ENCODE measurements around the gene MRPL34.
A peak's percentile ranks its signal among the peaks of the same experiment; 100 is the strongest.
"Not testable (repeated sequence)": the region's sequence is repeated elsewhere in the genome, so short reads cannot be mapped to it uniquely, and the experiment has no call there.

MRPL34 gene
- 8.3 to 16.8 (median 11.2) reads per million in 4 donors for total RNA-seq

DNA sequence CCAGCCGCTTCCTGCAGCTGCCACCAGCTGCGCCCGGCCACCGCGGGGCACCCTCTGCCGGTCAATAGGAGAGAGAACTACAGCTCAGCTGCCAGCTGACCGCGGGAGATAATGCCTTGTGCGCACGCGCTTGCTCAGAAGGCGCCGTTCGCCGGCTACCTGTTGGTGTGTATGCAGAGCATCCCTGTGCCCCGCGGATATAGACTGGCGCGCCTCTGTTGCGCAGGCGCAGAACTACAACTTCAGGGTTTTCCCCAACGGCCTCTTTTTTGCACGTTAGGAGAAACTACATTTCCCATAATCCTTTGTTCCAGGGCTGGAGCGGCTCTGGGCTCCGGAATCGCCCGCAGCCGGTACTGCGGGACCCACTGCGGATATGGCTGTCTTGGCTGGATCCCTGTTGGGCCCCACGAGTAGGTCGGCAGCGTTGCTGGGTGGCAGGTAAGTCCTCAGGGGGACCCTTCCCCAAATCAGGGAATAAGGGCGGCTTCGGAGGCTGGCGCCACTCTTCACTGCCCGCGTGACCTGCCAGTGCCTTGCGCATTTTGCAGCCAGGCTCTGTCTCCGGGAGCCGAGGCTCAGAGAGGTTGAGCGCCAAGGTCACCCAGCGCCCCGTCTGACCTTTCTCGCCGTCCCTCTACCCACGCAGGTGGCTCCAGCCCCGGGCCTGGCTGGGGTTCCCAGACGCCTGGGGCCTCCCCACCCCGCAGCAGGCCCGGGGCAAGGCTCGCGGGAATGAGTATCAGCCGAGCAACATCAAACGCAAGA lies at the start of gene MRPL34:
Gene MRPL34 (plus strand): TSS at position 356 of the 768 bp plus-strand sequence. CDS start 21 bp downstream, at position 377.
- DNase-seq = peak; percentile 91 to 100 (median 92)

DNA sequence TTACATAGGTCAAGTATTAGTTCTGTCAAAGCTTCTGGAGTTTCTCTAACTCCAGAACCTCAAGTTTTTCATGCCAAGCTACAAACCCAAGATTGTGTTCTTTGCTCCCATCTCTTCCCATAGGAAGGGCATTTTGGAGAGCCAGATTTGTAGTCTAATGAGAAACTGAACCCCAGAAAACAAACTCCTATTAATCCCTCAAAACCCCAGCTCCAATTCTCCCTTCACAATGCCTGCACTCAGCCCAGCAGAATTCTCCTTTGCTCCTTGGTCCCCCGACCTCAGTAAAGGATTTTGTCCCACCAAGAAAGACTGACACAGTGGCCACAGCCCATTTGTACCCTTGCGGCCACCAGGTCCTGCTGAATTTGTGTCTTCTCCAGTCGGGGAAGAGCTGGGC lies 49.5 kb upstream of the MRPL34 start:
- no peak for DNase-seq

DNA sequence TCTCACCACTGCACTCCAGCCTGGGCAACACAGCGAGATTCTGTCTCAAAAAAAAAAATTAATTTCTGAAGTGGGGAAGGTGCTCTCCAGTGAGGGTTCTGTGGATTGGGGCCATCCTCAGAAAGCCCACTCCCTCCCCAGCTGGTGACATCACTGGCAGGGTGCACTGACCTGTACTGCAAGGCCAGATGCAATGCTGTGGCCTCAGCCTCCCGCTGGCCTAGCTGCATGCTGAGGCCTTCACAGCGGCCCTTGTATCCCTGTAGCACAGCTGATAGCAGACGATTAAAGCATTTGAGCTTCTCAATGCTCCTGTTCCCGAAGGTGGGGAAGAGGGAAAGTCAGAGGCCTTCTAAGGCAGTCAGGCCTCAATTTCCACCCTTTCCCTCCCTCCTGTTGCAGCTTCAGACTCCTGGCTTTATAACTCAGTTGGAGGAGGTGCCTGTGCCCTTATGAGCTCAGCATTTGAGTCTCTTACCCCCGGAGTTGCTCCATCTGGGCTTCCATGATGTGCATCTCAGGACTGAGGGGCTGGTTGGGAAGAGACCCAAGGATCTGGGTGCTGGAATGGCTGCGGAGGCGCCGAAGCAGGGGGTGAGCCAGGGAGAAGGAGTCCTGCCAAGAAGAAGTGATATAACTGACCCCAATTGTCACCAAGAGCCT lies 46.4 kb upstream of the MRPL34 start:
- DNase-seq = no peak

DNA sequence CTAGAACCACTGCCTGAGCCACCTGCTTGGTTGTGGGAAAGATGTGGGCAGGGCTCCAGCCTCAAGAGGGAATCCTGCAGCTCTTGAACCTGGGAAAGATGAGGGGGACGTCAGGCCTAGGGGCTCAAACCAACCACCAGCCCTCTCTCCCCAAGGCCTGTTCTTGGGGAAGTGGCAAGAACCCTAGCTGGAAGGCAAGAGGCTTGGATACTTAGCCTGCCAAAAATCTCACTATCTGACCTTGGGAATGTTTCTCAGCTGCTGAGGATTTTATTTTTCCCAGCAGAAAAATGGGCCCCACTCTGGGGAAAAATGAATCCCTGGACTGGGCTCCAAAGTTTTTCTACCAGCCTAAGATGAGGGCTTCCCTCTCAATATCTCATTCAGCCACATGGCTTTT lies 45.7 kb upstream of the MRPL34 start:
- no peak for DNase-seq

DNA sequence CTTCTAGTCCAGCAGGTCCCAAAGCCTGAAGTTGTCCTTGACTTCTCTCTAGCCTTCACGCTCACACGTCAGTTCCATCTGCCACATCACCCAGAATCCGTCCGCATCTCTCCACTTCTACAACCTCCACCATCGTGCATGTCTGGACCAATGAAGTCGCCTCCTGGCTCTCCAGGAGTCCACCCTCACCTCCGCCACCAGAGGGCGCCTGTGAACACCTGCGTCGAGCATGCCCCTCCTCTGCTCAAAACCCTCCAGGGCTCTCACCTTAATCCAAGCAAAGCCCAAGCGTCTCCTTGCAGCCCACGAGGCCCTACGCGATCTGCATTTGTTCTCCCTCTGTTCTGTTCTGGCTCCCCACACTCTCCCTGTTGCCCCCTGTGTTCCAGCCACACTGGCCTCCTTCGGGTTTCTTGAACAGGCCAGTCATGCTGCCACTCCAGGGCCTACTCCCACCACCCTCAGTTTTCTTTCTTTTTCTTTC lies 44.8 kb upstream of the MRPL34 start:
- DNase-seq = peak; percentile 74 to 86 (median 84)

DNA sequence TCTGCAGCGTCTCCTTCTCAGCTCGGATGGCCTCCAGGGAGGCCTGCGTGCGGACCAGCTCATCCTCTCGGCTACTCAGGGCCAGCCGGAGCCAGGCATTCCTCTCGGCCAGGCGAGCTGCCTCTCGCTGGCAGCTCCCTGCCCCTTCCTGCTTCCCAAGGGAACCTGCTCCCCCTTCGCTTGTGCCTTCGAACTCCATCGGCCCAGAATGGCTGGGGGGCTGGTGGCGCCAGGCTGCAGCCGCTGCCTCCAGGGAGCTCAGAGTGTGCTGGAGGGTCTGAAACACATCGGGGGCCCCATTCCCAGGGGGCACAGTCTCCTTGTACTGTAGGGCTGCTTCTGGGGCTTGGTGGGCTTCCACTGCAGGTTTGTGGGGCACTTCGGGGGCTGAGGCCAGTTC lies 43.1 kb upstream of the MRPL34 start:
- DNase-seq = no peak

DNA sequence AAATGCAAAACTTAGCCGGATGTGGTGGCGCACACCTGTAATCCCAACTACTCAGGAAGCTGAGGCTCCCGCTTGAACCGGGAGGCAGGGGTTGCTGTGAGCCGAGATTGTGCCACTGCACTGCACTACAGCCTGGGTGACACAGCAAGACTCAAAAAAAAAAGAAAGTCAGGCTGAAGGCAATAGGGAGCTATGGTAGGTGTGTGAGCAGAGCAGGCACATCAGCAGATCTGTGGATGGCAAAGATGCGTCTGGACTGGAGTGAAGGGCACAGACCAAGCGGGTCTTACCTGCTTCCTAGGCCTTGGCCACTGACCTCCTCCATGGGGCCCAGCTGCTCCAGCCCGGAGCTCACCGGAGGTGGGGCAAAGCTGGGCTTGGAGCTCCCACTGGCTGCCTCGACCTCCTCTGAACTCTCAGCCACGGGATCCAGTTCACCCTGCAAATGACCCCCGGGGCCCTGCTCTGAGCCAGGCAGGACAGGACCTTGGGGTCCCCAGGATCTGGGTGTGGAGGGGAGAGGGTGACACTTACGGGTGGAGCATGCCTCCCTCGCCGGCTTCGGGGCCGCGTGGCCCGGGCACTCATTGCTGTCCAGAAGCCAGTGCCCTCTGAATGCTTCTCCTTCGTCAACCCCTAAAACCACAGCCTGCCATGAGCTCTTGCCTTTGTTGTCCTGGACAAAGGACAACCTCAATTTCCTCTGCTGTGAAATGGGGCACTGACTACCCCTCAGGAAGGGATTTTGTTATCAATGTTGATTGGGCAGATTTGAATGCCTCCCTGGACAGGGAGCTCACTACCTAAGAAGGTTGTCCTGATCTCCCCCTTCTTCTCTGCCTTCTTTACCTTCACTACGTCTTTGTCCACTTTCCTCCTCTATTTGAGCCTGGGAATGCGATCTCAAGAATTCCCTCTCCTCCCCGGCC lies 41.7 kb upstream of the MRPL34 start:
- no peak for DNase-seq

DNA sequence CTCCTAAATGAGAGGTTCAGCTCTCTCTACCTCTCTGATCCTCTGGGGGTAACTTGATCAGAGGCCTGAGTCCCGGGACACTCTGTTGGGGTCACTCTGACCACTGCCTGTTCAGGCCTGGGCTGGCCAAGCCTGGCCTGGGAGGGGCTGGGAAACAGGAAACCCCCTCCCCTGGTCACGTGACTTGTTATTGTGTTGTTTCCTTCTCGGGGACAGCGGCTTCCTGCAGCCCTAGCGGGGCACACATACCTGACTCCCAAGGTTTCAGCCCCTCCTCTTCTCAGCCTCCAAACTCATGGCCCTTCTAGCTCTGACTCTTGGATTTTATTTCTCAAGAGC lies 41.1 kb upstream of the MRPL34 start, which contains the start of gene USHBP1:
Gene USHBP1 (minus strand): TSS at position 105 of the 339 bp plus-strand sequence. CDS start 446 bp downstream, outside the sequence.
- DNase-seq = no peak

DNA sequence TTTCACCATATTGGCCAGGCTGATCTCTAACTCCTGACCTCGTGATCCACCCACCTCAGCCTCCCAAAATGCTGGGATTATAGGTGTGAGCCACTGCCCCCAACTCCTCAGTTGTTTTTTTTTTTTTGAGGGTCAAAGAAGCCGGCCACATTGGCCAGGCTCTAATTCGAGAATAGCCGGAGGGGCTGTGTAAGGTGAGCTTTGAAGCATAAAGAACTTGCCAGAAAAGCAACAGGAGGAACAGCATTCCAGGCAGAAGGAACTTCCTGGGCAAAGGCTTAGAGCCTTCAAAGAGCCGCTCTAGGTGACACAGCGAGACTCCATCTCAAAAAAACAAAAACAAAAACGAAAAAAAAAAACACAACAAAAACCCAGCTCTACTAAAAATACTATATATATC lies 39.6 kb upstream of the MRPL34 start:
- no peak for DNase-seq

DNA sequence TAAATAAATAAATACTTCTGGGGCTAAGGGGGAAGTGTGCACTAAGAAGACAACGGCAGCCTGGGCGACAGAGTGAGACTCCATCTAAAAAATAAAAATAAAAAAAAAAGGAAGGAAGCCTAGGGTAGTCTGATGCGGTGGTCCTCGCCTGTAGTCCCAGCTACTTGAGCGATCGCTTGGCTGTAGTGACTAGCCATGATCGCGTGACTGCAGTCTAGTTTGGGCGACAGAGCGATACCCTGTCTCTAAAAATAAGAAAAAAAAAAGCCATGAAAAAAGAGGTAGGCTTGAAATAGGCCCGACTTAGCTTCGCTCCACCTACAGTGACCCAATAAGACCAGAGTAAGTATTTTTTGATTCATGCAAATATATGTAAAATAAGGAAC lies 39.1 kb upstream of the MRPL34 start:
- DNase-seq = no peak

DNA sequence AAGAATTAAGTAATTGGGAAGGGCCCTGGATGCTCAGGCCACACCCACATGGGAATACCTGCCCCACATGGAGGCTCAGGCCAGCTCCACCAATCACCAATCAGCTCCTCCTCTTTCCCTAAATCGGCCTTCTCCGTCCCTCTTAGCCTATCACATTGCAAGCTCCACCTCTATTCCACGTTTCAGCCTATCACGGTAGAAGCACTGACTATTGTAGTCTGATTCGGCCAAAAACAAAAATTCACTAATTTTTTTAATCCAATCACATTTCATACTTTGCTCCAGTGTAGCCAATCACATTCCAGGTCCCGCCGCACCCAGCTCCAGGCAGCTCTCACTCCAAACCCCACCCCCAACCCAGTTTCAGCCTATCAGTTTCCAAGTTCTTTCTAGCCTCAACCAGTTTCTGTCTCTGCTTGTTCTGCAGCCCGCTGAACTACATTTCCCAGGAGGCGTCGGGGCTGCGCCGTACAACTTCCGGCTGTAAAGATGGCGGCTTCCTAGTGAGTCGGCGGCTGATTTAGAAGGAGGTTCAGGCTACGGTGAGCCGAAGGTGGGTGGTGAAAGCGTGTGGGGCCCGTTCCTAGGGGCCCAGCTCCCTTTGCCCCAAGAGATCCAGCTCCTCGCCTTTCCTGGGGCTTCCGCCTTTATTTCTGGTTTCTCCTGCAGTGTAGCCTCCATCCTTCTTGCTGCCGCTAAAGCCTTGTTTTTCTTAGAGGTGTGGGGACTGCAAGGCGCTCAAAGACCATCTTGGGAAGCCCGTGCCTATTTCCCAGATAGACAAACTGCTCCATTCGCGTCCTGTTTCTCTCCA lies 38.5 kb upstream of the MRPL34 start, which contains the start of gene BABAM1:
Gene BABAM1 (plus strand): TSS at position 469 of the 814 bp plus-strand sequence. CDS start 1,364 bp downstream, outside the sequence.
- peak; percentile 89 to 98 (median 94) for DNase-seq

DNA sequence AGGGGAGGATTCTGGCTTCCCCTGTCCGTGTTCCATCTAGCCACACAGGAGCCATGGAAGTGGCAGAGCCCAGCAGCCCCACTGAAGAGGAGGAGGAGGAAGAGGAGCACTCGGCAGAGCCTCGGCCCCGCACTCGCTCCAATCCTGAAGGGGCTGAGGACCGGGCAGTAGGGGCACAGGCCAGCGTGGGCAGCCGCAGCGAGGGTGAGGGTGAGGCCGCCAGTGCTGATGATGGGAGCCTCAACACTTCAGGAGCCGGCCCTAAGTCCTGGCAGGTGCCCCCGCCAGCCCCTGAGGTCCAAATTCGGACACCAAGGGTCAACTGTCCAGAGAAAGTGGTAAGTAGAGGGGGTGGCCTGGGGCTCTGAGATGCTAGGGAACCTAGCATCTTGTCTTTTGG lies 36.9 kb upstream of the MRPL34 start:
- DNase-seq = no peak

DNA sequence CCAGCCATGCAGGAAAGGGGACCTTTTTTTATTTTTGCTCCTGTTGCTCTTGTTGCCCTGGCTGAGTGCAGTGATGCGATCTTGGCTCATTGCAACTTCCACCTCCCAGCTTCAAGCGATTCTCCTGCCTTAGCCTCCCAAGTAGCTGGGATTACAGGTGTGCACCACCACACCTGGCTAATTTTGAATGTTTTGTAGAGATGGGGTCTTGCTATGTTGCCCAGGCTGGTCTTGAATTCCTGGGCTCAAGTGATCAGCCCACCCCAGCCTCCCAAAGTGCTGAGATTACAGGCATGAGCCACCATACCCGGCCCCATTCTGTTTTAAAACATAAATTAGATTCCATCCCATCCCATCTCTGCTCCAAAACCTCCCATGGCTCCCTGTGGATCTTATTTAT lies 30.8 kb upstream of the MRPL34 start:
- DNase-seq = not testable (repeated sequence)

DNA sequence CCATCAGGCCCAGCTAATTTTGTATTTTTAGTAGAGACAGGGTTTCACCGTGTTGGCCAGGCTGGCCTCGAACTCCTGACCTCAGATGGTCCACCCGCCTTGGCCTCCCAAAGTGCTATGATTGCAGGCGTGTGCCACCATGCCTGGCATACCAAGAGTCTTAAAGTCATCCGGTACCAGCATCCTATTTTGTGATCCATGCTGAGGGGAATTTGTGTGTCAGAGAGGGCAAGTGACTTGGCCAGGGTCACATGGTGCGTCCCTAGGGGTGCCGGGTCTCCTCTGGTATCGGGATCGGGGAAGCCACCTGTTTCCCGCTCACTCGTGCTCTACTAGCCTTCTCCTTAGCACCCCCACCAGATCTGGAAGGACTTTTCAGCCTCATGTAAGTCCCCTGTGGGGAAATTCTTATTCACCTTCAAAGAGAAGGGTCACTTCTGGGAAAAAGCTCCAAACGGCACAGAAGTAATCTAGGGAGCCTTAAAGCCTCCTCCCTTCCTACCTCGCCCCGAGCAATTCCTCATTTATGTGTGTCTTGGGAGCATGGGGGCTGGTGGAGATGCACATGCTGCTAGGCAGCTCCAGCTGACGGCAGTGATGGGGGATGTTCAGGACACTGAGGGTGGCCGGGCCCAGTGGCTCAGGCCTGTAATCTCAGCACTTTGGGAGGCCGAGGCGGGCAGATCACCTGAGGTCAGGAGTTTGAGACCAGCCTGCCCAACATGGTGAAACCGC lies 30.1 kb upstream of the MRPL34 start:
- no peak for DNase-seq

DNA sequence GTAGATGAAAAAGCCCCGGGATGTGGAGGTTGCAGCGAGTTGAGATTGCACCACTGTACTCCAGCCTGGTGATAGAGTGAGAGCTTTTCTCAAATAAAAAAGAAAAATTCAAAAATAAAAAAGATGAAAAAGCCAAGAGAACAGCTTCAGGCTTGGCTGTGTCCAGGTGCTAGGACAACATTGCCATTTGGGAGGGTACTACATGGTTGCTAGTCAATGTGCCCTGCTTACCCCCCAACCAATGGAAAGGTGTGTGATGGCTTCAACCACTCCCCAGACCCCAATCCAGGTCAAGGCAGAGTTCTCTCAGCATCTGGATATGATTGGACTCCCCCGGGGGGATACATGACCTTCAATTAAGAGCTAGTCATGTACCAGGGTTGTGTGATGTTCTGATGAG lies 26.2 kb upstream of the MRPL34 start:
- DNase-seq = no peak

DNA sequence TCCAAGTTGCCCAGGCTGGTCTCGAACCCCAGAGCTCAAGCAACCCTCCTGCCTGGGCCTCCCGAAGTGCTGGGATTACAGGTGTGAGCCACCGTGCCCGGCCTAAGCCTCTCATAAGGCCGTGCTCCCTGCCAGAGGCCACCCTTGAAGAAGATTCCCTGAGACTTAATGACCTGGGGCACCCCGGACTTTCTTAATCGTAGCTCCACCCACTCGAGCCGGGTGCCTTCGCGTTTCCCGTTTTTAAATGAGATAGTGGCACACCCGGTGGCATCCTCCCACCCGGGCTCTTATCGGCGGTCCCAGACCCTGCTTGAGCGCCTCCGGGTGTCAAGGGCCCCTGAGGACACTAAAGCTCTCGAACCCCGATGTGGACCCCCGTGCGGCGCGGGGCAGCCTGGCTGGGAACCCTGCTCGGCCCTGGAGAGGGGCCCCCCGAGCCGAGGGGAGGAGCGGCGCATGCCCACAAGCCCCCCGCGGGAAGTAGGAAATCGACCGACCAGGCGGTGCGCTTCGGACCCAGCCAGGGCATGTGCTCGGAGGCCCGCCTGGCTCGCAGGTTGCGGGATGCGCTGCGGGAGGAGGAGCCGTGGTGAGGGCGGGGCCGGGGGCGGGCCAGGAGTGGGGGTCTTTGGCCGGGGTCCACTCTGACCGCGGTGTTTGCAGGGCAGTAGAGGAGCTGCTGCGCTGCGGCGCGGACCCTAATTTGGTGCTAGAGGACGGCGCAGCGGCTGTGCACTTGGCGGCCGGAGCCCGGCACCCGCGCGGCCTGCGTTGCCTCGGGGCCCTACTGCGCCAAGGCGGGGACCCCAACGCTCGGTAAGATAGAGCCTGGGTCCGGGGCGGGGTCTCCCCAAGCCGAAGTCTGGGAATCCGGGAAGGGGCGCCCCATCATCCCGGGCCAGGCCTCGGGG lies 24.0 kb upstream of the MRPL34 start, which contains the start of gene ANKLE1:
Gene ANKLE1 (plus strand): TSS at position 511 of the 914 bp plus-strand sequence. CDS start 20 bp downstream, at position 531.
- no peak for DNase-seq

DNA sequence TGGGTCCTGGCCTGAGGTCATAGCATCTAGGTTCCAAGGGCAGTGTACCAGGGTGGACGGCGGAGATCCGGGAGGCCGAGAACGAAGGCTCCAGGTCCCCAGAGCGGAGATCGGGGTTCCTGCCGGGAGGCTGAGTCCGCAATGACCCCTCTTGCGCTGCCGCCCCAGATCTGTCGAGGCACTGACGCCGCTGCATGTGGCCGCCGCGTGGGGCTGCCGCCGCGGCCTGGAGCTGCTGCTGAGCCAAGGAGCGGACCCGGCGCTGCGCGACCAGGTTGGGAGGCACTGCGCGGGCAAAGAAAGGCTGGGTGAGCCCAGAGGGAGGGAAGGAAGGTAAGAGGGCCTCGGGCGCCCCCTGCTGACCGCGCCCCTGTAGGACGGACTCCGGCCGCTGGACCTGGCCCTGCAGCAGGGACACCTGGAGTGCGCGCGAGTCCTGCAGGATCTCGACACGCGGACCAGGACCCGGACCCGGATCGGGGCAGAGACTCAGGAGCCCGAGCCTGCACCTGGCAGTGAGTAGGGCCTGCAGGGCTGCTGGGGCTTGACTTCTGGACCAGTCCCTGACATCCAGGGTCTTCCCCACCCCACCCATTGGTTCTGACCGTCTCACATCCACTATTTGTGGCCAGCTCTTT lies 23.1 kb upstream of the MRPL34 start:
- peak; percentile 59 to 80 (median 71) for DNase-seq

DNA sequence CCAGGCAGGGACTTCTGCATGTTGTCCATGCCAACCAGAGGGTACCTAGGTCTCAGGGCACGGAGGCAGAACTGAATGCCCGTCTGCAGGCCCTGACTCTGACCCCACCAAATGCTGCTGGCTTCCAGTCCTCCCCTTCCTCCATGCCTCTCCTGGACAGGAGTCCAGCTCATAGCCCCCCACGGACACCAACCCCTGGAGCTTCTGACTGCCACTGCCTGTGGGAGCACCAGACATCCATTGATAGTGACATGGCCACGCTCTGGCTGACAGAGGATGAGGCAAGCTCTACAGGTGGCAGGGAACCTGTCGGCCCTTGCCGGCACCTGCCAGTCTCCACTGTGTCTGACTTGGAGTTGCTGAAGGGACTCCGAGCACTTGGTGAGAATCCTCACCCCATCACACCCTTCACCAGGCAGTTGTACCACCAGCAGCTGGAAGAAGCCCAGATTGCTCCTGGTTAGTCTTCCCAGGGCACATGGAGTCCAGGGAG lies 22.1 kb upstream of the MRPL34 start:
- DNase-seq = no peak

All from T-helper 1 cell (primary cell).